Prostate gland (tissue), 2 donors: ENCODE measurements around the gene VWF. TPM values are rescaled to one million over a fixed set of nuclear protein-coding genes. Genes with fewer than 3 reads are reported as not detected.

Experiments
- DNase-seq: peaks from one replicate; pipeline ENCODE4 v3.0.0-alpha.2; 2019; ENCODE audit warnings: low spot score
- H3K27ac ChIP-seq, 2 donors: fragments of 200-600 bp; sonication (generic); 2 replicates each; pipeline ENCODE4 v1.5.1; 2017 to 2019
- H3K27me3 ChIP-seq: fragments of 200-600 bp; sonication (generic); replicated peaks from 2 replicates; pipeline ENCODE4 v1.5.1; 2019; ENCODE audit not compliant: insufficient read depth
- H3K36me3 ChIP-seq, 2 donors: fragments of 200-600 bp; sonication (generic); 1 replicate in 1 of 2; 2 replicates in 1 of 2; pipeline versions ENCODE4 v1.5.1 to v1.8.1; 2017 to 2019
- H3K4me1 ChIP-seq: fragments of 200-600 bp; sonication (generic); replicated peaks from 2 replicates; pipeline ENCODE4 v1.5.1; 2019
- H3K4me3 ChIP-seq, 2 donors: fragments of 200-600 bp; sonication (generic); 2 replicates each; pipeline ENCODE4 v1.5.1; 2017 to 2019
- H3K9me3 ChIP-seq: fragments of 200-600 bp; sonication (generic); 2 replicates; pipeline ENCODE4 v1.5.1; 2017
- POLR2A ChIP-seq: fragments of 450-650 bp; IDR thresholded peaks from one replicate; pipeline ENCODE4 v1.6.1; 2016; ENCODE audit warnings: antibody characterized with exemption, mild to moderate bottlenecking
- POLR2AphosphoS5 ChIP-seq: sonication (generic); formaldehyde crosslinking; IDR thresholded peaks from one replicate; pipeline ENCODE4 v1.6.1; 2017; ENCODE audit warnings: antibody characterized with exemption
- WGBS: methylation state at CpG from one replicate; pipeline ENCODE4 v1.1.5; 2018; 5-methylcytosine and 5-hydroxymethylcytosine counted together
- intact Hi-C: fragments of 100-400 bp; cut with DNase I; formaldehyde crosslinking; loops from one replicate; pipeline ENCODE4 v1.14.2; 2022
- total RNA-seq, 2 donors: library from RNA; depleted of rRNA; stranded (reverse); fragments of >200 nt; gene quantifications; one replicate each; pipeline ENCODE4 v1.1.0, GENCODE V29; 2016
- TF ChIP-seq, protein P1 (sequence below), 4 experiments: fragments of 200-600 bp in 2 of 4; fragments of 450-650 bp in 2 of 4; sonication (generic) in 2 of 4; IDR thresholded peaks; 1 replicate in 3 of 4; 2 replicates in 1 of 4; pipeline ENCODE4 v1.5.1; 2016 to 2019; ENCODE audit warnings: antibody characterized with exemption in 4 of 4, mild to moderate bottlenecking in 2 of 4, moderate library complexity in 2 of 4

VWF gene
- total RNA-seq, 2 donors from 2014 or later: 55.0 to 193 TPM

DNA sequence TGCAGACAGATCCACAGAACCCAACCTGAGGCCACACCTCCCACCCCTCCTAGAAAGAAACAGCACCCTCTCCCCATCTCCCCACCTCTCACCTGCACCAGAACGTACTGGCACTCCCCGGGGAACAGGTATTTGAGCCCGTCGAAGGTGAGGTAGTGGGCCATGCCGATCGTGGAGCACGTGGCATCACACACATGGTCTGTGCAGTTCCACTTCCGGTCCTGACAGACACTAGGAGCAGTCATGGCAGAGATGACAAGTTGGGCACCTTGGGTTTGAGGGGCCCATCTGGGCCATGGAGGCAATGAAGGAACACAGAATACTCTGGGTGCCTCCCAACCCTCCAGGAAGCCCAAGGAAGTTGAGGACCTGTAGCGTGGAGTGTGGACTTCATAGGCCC, 89.9 kb downstream of the VWF start:
- intact Hi-C loops: no loop called here
- no peaks in the 10 kb centered on the region for H3K9me3 ChIP-seq
- no peak for TF ChIP-seq POLR2A
- no peak for TF ChIP-seq POLR2AphosphoS5
- TF ChIP-seq, protein P1, sequence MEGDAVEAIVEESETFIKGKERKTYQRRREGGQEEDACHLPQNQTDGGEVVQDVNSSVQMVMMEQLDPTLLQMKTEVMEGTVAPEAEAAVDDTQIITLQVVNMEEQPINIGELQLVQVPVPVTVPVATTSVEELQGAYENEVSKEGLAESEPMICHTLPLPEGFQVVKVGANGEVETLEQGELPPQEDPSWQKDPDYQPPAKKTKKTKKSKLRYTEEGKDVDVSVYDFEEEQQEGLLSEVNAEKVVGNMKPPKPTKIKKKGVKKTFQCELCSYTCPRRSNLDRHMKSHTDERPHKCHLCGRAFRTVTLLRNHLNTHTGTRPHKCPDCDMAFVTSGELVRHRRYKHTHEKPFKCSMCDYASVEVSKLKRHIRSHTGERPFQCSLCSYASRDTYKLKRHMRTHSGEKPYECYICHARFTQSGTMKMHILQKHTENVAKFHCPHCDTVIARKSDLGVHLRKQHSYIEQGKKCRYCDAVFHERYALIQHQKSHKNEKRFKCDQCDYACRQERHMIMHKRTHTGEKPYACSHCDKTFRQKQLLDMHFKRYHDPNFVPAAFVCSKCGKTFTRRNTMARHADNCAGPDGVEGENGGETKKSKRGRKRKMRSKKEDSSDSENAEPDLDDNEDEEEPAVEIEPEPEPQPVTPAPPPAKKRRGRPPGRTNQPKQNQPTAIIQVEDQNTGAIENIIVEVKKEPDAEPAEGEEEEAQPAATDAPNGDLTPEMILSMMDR (IDR thresholded peaks at IDR 0.05): no peak
- H3K27ac ChIP-seq: no peak overlapping the region
- no peak for DNase-seq
- no peaks in the 10 kb centered on the region for H3K36me3 ChIP-seq
- H3K4me3 ChIP-seq: no peak overlapping the region
- no peaks in the 10 kb centered on the region for H3K4me1 ChIP-seq
- no peaks in the 10 kb centered on the region for H3K27me3 ChIP-seq
- 84% methylated on average over 9 of the region's 9 CpGs for WGBS

DNA sequence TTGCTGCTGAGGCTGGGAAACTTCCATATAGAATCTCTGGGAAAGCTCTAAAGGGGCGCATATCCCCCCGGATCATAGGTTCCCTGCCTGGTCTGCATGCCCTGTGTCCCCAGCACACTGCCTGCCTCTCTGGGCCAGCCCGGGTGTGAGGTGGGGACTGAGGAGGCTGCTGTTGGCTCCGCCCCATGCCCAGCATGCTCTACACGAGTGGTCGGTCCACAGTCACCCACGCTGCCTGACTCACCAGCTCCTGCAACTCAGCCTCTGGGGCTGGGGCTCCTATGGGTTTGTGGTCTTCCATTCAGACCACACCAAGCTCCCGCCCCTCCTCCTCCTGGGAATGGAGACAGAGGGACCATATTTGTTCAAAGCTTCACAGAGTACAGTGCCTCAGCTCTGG, 90.9 kb downstream of the VWF start:
- 79% methylated on average over 8 of the region's 8 CpGs for WGBS
- Histone ChIP-seq H3K9me3 (no peaks in the 10 kb centered on the region), H3K27ac (no peak overlapping the region), H3K4me3 (no peak overlapping the region), H3K4me1 (no peaks in the 10 kb centered on the region), H3K27me3 (no peaks in the 10 kb centered on the region), H3K36me3 (no peaks in the 10 kb centered on the region)
- TF ChIP-seq POLR2A (no peak), POLR2AphosphoS5 (no peak)
- TF ChIP-seq, protein P1 (IDR thresholded peaks at IDR 0.05): no peak
- intact Hi-C loops: no loop called here
- no peak for DNase-seq

GRCh38 chr12:6032726-6033125, 91.7 kb downstream of the VWF start:
- Histone ChIP-seq H3K27me3 (no peaks in the 10 kb centered on the region), H3K4me1 (no peaks in the 10 kb centered on the region), H3K9me3 (no peaks in the 10 kb centered on the region), H3K4me3 (no peak overlapping the region), H3K36me3 (no peaks in the 10 kb centered on the region), H3K27ac (no peak overlapping the region)
- WGBS: 72% methylated on average over 8 of the region's 8 CpGs
- intact Hi-C loops: no loop called here
- TF ChIP-seq, protein P1 (IDR thresholded peaks at IDR 0.05): no peak
- TF ChIP-seq POLR2AphosphoS5 (no peak), POLR2A (no peak)
- no peak for DNase-seq

- Histone ChIP-seq H3K9me3 (no peaks in the 10 kb centered on the region), H3K4me1 (no peaks in the 10 kb centered on the region), H3K27me3 (no peaks in the 10 kb centered on the region), H3K4me3 (no peak overlapping the region), H3K27ac (no peak overlapping the region), H3K36me3 (no peaks in the 10 kb centered on the region)
- WGBS: 78% methylated on average over 8 of the region's 8 CpGs
- no peak for DNase-seq
- intact Hi-C loops: no loop called here
- TF ChIP-seq, protein P1 (IDR thresholded peaks at IDR 0.05): no peak
- no peak for TF ChIP-seq POLR2AphosphoS5
- no peak for TF ChIP-seq POLR2A
Observed at GRCh38 chr12:6031001-6031400, 93.5 kb downstream of the VWF start.

DNA sequence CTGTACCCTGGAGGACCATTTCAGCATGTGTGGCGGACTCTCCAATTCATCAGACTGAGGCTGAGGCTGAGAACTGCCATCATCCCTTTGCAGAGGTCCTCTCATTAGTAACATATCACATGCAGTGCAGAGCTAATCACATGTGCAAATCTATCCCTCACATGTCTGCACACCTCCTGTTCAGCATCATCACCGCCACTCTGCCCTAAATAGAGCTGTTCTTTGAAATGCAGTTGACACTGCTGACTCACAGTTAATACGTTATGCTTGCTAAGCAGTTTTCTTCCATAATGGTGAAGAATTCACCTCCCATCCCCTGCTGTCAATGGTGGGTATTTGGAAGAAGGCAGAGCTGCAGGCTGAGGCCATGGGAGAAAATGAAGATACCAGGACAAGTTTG, 94.4 kb downstream of the VWF start:
- Histone ChIP-seq H3K27ac (no peak overlapping the region), H3K27me3 (no peaks in the 10 kb centered on the region), H3K4me1 (no peaks in the 10 kb centered on the region), H3K9me3 (no peaks in the 10 kb centered on the region), H3K36me3 (no peaks in the 10 kb centered on the region), H3K4me3 (no peak overlapping the region)
- TF ChIP-seq, protein P1 (IDR thresholded peaks at IDR 0.05): no peak
- TF ChIP-seq POLR2AphosphoS5 (no peak), POLR2A (no peak)
- intact Hi-C loops: no loop called here
- no peak for DNase-seq
- WGBS: 62% methylated on average over 3 of the region's 3 CpGs
